Skin epidermis (tissue), 12 donors: ENCODE measurements around the gene ZNF655.
"Not testable (repeated sequence)": the region's sequence is repeated elsewhere in the genome, so short reads cannot be mapped to it uniquely, and the experiment has no call there.

Source experiments
- H3K27ac ChIP-seq, 21 experiments: fragments of 200-600 bp; sonication (generic) in 11 of 21; one replicate each; pipeline ENCODE4 v1.5.0; 2020; ENCODE audit warnings: mild to moderate bottlenecking in 3 of 21, inconsistent platforms in 2 of 21, moderate library complexity in 2 of 21
- H3K4me3 ChIP-seq, 7 experiments: fragments of 200-600 bp; sonication (generic) in 2 of 7; one replicate each; pipeline ENCODE4 v1.5.0; 2020; ENCODE audit warnings: inconsistent platforms in 2 of 7, mild to moderate bottlenecking in 2 of 7, moderate library complexity in 1 of 7

The ZNF655 gene

GRCh38 chr7:99557940-99558305 lies 519 bp upstream of the ZNF655 start:
- Histone ChIP-seq H3K27ac (peak overlapping the region; percentile 89 to 100 (median 98)), H3K4me3 (peak overlapping the region; percentile 64 to 99 (median 83))

GRCh38 chr7:99559175-99559915 lies 903 bp downstream of the ZNF655 start:
- H3K4me3 ChIP-seq = peak overlapping the region; percentile 64 to 99 (median 83)
- H3K27ac ChIP-seq = peak overlapping the region; percentile 89 to 100 (median 98)

- Histone ChIP-seq H3K4me3 (peak overlapping the region in 1 of 7 experiments; percentile 2), H3K27ac (peak overlapping the region in 17 of 21 experiments; percentile 5 to 98 (median 57))
These were observed 2.6 kb downstream of the ZNF655 start for GRCh38 chr7:99560834-99561736.

- Histone ChIP-seq H3K4me3 (peak overlapping the region in 1 of 7 experiments; percentile 2), H3K27ac (peak overlapping the region in 15 of 21 experiments; percentile 15 to 98 (median 62))
These were observed 3.3 kb downstream of the ZNF655 start for GRCh38 chr7:99561737-99562051.

GRCh38 chr7:99562114-99562784 lies 3.8 kb downstream of the ZNF655 start:
- no peak overlapping the region for H3K4me3 ChIP-seq

GRCh38 chr7:99562832-99563231 lies 4.4 kb downstream of the ZNF655 start:
- no peak overlapping the region for H3K4me3 ChIP-seq
- peak overlapping the region in 17 of 21 experiments; percentile 1 to 98 (median 62) for H3K27ac ChIP-seq

More at GRCh38 chr7:99562114-99562784, 3.8 kb downstream of the ZNF655 start:
- peak overlapping the region in 17 of 21 experiments; percentile 1 to 98 (median 62) for H3K27ac ChIP-seq

- Histone ChIP-seq H3K4me3 (no peak overlapping the region), H3K27ac (peak overlapping the region in 12 of 21 experiments; percentile 21 to 74 (median 55))
These were observed 5.2 kb downstream of the ZNF655 start for GRCh38 chr7:99563650-99564049.

- H3K4me3 ChIP-seq, H3K27ac ChIP-seq: not testable (repeated sequence)
These were observed 10.3 kb downstream of the ZNF655 start for GRCh38 chr7:99568770-99569169.

- no peak overlapping the region for H3K4me3 ChIP-seq
- H3K27ac ChIP-seq = no peak overlapping the region
These were observed 13.3 kb downstream of the ZNF655 start for GRCh38 chr7:99571768-99572167.

GRCh38 chr7:99573257-99573656 lies 14.8 kb downstream of the ZNF655 start:
- Histone ChIP-seq H3K27ac (no peak overlapping the region), H3K4me3 (no peak overlapping the region)

- Histone ChIP-seq H3K27ac (no peak overlapping the region), H3K4me3 (no peak overlapping the region)
These were observed 17.8 kb downstream of the ZNF655 start for GRCh38 chr7:99576251-99576650.

GRCh38 chr7:99579281-99579955 lies 21.0 kb downstream of the ZNF655 start:
- peak overlapping the region in 6 of 21 experiments; percentile 5 to 77 (median 64) for H3K27ac ChIP-seq
- H3K4me3 ChIP-seq = peak overlapping the region in 6 of 7 experiments; percentile 41 to 60 (median 50)

- Histone ChIP-seq H3K27ac (peak overlapping the region in 11 of 21 experiments; percentile 5 to 77 (median 55)), H3K4me3 (peak overlapping the region; percentile 22 to 60 (median 49))
These were observed 21.7 kb downstream of the ZNF655 start for GRCh38 chr7:99579956-99580777.

- Histone ChIP-seq H3K4me3 (peak overlapping the region; percentile 22 to 60 (median 49)), H3K27ac (peak overlapping the region in 6 of 21 experiments; percentile 30 to 77 (median 64))
These were observed 22.4 kb downstream of the ZNF655 start for GRCh38 chr7:99580778-99581332.

GRCh38 chr7:99588868-99589267 lies 30.4 kb downstream of the ZNF655 start:
- no peak overlapping the region for H3K27ac ChIP-seq
- no peak overlapping the region for H3K4me3 ChIP-seq

GRCh38 chr7:99594948-99595745 lies 36.7 kb downstream of the ZNF655 start:
- no peak overlapping the region for H3K27ac ChIP-seq

GRCh38 chr7:99596408-99596955 lies 38.0 kb downstream of the ZNF655 start:
- Histone ChIP-seq H3K4me3 (no peak overlapping the region), H3K27ac (no peak overlapping the region)

More at GRCh38 chr7:99594948-99595745, 36.7 kb downstream of the ZNF655 start:
- H3K4me3 ChIP-seq = no peak overlapping the region
